Measurements from ENCODE around the gene PLBD2.

GRCh38 chr12:113392520-113392919 is 34.1 kb downstream of the PLBD2 start:
- TF ChIP-seq CTCF (IDR thresholded peaks at IDR 0.05; ENCODE audit: insufficient read depth, low read depth, low read length) (no peak), EZH2 (IDR thresholded peaks at IDR 0.05; ENCODE audit: insufficient read depth, low read length) (no peak)

Measured in astrocyte (in vitro differentiated cells and primary cell).